Inflammatory macrophage (primary cell): Measurements from ENCODE around the gene LRRC37B.
"Not testable (repeated sequence)": the region's sequence is repeated elsewhere in the genome, so short reads cannot be mapped to it uniquely, and the experiment has no call there.

Source experiments
- DNase-seq, 2 donors: peaks; one replicate each; pipeline ENCODE4 v3.0.0-alpha.2; 2020 to 2022

LRRC37B gene

DNA sequence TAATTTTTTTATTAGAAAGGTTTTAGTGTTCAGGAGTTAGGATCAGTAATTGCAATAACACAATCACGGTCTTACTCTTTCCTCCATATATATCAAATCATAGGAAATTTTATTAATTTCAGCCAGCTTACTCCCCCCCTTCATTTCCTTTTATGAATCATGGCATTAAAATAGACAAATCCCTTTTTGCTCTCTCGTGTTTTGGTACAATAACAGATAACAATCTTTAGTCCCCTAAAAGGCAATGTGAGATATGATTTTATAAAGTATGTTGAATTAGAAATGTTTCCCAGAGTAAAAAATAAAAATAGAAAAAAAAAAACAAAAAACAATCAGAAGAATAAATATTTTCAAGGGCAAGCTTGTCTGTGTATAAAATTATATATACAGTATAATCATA is 92.5 kb downstream of the LRRC37B start:
- no peak for DNase-seq

DNA sequence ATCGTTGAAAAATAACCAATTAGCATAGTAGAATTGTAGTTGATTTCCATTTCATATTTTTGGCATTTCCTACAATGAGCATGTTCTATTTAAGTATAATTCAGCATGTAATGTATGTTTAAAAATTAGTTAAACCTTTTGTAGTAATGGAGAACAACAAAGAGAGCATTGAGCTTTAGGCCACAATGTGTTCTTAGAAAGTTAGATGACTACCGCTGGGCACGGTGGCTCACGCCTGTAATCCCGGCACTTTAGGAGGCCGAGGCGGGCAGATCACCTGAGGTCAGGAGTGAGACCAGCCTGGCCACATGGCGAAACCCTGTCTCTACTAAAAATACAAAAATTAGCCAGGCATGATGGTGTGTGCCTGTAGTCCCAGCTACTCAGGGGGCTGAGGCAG is 93.1 kb downstream of the LRRC37B start:
- not testable (repeated sequence) for DNase-seq

DNA sequence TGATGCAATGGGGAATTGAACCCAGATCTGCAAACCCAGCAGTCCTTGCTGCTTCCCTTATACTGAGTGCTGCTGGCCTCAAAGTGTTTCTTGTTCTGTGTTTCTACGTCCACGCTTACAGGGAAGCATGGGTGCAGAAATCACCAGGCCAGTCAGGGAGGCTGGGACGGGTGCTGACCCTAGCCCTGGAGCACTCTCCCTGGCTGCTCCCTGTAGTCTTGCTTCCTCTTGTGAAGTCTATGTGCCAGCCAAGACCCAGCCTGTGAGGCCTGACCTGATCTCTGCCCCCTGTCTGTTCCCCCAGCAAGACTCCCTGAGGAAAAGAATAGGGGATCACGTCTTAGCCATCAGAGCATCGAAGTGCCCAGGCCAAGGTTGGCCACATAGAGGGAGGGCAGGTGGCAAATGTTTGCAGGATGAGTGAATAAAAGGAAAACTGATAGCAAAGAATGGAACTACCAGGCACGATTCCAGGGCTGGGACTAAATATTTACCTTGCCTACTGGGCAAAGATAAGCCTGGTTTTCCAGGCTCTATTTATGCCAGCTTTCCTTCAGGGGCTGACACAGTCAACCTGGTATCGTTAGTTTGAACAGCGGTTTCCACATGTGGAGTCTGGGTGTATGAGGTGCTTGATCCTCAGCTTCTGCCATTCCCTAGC is 93.9 kb downstream of the LRRC37B start:
- DNase-seq, result peak; percentile 8 to 11

DNA sequence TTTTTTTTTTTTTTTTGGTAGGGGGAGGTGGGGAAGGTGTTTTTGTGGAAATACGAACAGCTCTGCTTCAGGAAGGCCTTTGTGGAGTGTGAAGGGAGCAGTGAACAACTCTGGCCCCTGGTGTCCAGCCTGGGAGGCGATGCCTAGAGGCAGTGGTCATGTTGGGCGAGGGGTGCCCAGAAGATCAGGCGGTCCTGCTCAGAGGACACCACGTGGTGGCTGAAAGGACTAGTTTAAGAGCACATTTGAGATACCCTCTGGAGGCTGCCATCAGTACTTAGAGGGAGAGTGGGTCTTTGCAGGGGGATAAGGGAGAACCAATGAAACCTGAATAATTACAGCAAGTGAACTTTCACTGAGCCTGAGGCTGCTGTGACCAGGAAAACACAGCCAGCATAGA is 95.0 kb downstream of the LRRC37B start:
- no peak for DNase-seq

DNA sequence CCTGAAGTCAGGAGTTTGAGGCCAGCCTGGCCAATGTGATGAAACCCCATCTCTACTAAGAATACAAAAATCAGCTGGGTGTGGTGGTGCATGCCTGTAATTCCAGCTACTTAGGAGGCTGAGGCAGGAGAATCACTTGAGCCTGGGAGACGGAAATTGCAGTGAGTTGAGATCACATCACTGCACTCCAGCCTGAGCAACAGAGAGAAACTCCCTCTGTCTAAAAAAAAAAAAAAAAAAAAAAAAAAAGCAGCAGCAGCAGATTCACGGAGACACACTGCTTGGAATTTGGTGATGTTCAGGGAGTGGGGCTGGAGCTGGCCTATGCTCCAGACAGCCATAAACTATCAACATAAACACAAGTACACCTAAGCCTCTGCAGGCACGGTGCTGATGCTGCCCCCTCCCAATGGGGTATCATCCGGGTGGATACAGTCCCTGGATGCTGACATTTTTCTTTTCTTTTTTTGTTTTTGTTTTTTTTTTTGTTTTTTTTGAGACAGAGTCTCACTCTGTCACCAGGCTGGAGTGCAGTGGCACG is 95.5 kb downstream of the LRRC37B start:
- DNase-seq, result no peak
